Stimulated activated CD4-positive, alpha-beta T cell treated with anti-CD3 and anti-CD28 coated beads, TNF-alpha, amount 100 ng/mL, for 48 hours (primary cell): Measurements from ENCODE around the gene ALDH1A1.
"Not testable (repeated sequence)": the region's sequence is repeated elsewhere in the genome, so short reads cannot be mapped to it uniquely, and the experiment has no call there.

ENCODE experiments used
- DNase-seq, 3 donors: peaks; one replicate each; pipeline ENCODE4 v3.0.0-alpha.2; 2020; ENCODE audit warnings: low read depth in 3 of 3

Gene ALDH1A1

GRCh38 chr9:72896439-72896838, 56.4 kb downstream of the ALDH1A1 start:
- no peak for DNase-seq

- DNase-seq, result no peak
These were observed 57.7 kb downstream of the ALDH1A1 start for GRCh38 chr9:72895122-72895521.

- DNase-seq, result no peak
These were observed 58.5 kb downstream of the ALDH1A1 start for GRCh38 chr9:72894342-72894741.

GRCh38 chr9:72893437-72893836, 59.4 kb downstream of the ALDH1A1 start:
- DNase-seq, result no peak

DNA sequence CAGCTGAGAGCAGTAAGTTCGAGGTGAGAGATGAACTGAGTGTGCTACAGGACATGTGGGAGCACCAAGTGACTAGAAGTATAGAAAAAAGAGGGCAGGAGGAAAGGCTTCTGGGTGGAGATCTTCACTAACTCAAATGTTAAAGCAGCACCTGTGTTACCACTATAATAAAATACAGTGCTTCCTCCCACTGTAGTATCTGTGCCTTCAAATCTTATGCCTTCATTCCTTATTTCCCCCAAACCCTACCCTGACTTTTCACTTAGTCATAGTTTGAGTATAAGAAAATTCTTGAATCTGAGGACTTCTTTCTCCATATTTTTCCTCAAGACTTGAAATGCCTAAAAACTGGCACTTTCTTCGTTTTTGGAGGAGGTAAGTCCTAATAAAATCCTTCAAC, 61.8 kb downstream of the ALDH1A1 start:
- DNase-seq, result no peak

GRCh38 chr9:72888943-72889342, 63.9 kb downstream of the ALDH1A1 start:
- no peak for DNase-seq

- DNase-seq, result no peak
These were observed 64.8 kb downstream of the ALDH1A1 start for GRCh38 chr9:72888067-72888466.

DNA sequence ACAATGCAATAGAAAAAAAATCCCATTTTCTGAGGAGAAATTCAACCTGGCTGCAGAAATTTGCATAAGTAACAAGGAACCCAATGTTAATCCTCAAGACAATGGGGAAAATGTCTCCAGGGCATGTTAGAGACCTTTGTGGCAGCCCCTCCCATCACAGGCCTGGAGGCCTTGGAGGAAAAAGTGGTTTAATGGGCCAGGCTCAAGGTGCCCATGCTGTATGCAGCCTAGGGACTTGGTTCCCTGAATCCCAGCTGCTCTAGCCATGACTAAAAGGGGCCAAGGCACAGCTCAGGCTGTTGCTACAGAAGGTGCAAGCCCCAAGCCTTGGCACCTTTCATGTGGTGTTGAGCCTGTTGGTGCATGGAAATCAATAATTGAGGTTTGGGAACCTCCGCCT, 66.5 kb downstream of the ALDH1A1 start:
- no peak for DNase-seq

GRCh38 chr9:72884508-72884907, 68.3 kb downstream of the ALDH1A1 start:
- no peak for DNase-seq

- no peak for DNase-seq
These were observed 69.0 kb downstream of the ALDH1A1 start for GRCh38 chr9:72883875-72884274.

DNA sequence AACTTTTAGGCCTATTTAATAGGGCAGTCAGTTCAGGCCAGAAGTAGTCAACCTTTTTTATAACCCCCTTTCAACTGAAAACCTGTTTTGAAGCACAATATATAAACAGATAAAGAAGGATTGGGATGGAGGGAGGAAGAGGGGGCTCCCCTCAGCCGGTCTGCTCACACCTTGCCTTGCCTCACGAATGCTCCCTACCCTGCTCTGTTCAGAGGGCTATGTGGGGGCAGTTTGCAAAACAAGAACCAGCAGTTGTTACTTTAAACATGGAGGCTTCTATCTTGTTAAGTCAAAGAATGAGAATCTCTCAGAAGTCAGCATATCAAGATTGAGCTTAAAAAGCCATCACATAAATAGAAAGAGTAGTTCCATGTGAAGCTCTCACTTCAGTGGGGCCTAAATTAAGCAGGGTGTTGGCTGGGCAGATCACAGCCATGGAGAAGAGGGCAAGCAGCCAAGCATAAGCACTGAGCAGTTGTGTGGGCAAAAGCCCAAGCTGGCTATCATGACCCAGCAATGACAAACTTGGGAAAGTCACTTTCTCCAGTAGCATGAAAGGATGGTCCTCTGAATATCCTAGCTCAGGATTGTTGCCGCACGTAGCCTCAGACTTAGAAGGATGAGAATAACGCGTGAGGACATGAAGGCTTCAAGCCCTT, 70.6 kb downstream of the ALDH1A1 start:
- DNase-seq, result no peak

DNA sequence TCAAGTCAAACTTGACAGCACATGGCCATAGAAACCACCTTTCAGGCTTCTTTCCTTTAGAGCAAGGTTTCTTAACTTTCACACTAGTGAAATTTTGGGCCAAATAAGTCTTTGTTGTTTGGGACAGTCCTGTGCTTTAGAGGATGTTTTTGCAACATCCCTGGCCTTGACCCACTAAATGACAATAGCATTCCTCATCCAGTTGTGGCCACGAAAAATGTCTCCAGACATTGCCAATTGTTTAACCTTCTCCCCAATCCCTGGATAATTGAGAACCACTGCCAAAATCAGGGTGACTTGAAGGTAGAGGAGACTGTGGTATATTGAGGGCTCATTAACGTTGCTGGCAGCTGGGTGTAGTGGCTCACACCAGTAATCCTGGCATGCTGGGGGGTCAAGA, 72.0 kb downstream of the ALDH1A1 start:
- DNase-seq, result no peak

DNA sequence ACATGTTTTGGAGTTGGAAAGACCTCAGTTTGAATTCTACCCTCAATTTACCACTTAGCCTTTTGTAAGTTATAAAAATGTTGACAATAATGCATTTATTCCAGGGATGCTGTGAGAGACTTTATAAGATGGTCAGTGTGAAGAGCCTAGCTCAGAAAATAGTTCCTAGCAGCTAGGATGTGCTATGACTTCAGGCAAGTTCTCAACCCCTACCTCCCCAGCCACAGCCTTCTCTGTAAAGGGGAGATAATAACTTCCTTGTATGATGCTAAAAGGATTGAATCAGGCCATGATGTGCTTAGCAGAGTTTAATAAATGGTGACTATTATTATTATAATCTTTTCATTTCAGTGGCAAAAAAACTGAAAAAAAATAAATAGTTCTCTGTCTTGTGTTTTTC, 77.6 kb downstream of the ALDH1A1 start:
- no peak for DNase-seq

GRCh38 chr9:72874344-72874743, 78.5 kb downstream of the ALDH1A1 start:
- no peak for DNase-seq

DNA sequence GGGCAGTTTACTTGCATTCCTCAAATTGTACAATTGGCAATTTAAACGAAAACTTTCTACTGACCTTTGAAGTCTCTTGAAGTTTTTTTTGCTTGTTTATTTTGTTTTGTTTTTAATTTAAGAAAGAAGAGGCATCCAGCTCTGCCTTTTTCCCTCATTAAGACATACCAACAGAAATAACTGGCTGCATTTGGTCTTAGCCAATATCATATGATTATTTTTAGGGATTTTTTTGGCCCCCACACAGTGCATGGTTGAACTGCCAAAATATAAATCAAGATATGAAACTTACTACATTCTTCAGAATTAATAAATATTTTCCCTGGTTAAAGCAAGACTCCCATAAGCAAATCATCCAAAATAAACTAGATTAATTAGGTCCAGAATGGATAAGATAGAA, 79.4 kb downstream of the ALDH1A1 start:
- no peak for DNase-seq

- no peak for DNase-seq
These were observed 80.1 kb downstream of the ALDH1A1 start for GRCh38 chr9:72872718-72873117.

DNA sequence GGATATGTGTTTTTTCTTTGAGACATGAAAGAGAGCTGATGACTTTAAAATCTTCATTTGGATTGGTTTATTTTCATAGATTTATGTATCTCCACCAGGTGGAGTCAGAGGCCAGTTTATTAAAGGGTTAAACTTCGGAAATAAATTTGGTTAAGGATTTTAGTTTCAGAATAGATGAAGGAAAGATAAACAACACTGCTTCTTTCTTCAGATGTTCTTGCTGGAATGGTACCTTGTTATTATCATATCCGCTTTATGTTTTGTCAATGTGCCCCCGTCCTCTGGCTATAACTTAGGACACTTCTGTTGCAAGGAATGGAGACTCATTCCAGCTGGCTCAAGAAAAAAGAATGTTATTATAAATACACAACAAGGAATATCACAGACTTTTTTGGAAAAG, 81.2 kb downstream of the ALDH1A1 start:
- no peak for DNase-seq

DNA sequence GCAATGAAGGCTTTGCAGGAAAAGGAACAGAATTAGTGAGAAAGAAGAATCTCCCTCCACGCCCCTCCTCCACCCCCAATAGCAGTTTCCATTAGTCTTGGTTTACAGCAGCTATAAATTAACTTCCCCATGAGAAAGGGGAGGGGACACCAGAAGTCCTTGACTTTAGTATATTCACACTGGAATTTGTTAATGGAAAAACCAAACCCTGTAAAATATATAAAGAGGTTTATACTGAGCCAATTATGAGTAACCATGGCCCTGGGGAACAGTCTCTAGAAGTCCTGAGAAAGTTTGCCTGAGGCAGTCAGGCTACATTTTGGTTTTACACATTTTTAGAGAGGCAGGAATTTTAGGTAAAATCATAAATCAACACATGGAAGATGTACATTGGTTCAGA, 88.5 kb downstream of the ALDH1A1 start:
- no peak for DNase-seq

DNA sequence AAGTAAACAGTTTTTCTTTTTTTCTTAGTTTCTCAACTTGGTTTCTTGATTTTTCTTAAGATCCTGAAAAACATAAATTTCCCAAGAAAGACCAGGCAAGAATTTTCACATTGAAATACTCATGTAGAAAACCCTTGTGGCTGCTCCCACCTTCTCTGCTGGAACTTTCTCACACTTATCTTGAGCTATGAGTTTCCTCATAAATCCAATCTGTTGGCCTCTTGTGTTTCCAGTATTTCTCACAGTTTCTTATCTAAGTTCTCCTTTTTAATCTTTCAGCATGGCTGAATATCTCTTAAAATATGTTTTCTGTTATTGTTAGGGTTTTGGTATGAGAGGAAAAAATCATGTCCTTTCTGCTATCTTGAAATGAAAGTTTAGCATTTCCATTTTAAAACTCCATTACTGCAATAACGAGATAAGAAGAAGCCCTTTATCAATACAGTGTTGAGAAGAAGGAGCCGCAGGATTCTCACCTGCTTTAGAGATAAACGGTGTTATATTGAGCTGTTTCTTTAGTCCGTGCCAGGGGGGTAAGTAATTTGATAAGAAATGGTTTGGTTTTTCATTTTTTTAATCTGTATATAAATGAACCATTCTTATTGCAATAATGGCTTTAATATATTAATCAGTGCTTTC, 89.3 kb downstream of the ALDH1A1 start:
- no peak for DNase-seq

GRCh38 chr9:72862788-72863187, 90.1 kb downstream of the ALDH1A1 start:
- DNase-seq, result not testable (repeated sequence)

- no peak for DNase-seq
These were observed 94.6 kb downstream of the ALDH1A1 start for GRCh38 chr9:72858089-72858912.

- no peak for DNase-seq
These were observed 95.2 kb downstream of the ALDH1A1 start for GRCh38 chr9:72857624-72857996.
